HepG2 (cell line): ENCODE data around the gene CCNL1. TPM values are rescaled to one million over a fixed set of nuclear protein-coding genes. Genes with fewer than 3 reads are reported as not detected.

ENCODE experiments used
- ARNT2 ChIP-seq: sonication (generic); formaldehyde crosslinking; IDR thresholded peaks from 2 replicates; pipeline ENCODE4 v1.8.0; 2022; ENCODE audit warnings: mild to moderate bottlenecking, low read depth, missing genetic modification reagents, moderate library complexity
- ATM ChIP-seq: fragments of 450-650 bp; IDR thresholded peaks from 2 replicates; pipeline ENCODE4 v1.7.1; 2017; ENCODE audit warnings: mild to moderate bottlenecking, borderline replicate concordance
- ERF ChIP-seq: IDR thresholded peaks from 2 replicates; pipeline ENCODE4 v1.6.1; 2018; ENCODE audit warnings: missing biosample characterization, missing genetic modification reagents
- FOXJ3 ChIP-seq: sonication (generic); formaldehyde crosslinking; IDR thresholded peaks from 2 replicates; pipeline ENCODE4 v1.4.0; 2020; ENCODE audit warnings: missing genetic modification reagents, mild to moderate bottlenecking, borderline replicate concordance
- HNRNPUL1 ChIP-seq: fragments of 200-400 bp; formaldehyde crosslinking; IDR thresholded peaks from 2 replicates; pipeline ENCODE4 v1.6.1; 2017; ENCODE audit warnings: low read depth, mild to moderate bottlenecking, low read length, moderate library complexity
- JUNB ChIP-seq: sonication (generic); formaldehyde crosslinking; IDR thresholded peaks from 2 replicates; pipeline ENCODE4 v1.8.0; 2022; ENCODE audit warnings: missing genetic modification reagents, mild to moderate bottlenecking, borderline replicate concordance
- PRPF4 ChIP-seq: fragments of 200-400 bp; formaldehyde crosslinking; IDR thresholded peaks from 2 replicates; pipeline ENCODE4 v1.6.1; 2016; ENCODE audit warnings: low read length, low read depth; ENCODE audit not compliant: poor library complexity, severe bottlenecking
- RERE ChIP-seq: IDR thresholded peaks from 2 replicates; pipeline ENCODE4 v1.6.1; 2016; ENCODE audit warnings: low read depth, missing genetic modification reagents, missing compliant biosample characterization
- RXRA ChIP-seq: sonication (generic); formaldehyde crosslinking; IDR thresholded peaks from 2 replicates; pipeline ENCODE4 v1.5.1; 2020; ENCODE audit warnings: missing genetic modification reagents
- SMYD3 ChIP-seq: sonication (generic); formaldehyde crosslinking; IDR thresholded peaks from 2 replicates; pipeline ENCODE4 v1.8.1; 2023; ENCODE audit warnings: mild to moderate bottlenecking, missing genetic modification reagents
- SOX5 ChIP-seq: IDR thresholded peaks from 2 replicates; pipeline ENCODE4 v1.6.1; 2016; ENCODE audit warnings: borderline replicate concordance
- TBX3 ChIP-seq: fragments of 450-650 bp; IDR thresholded peaks from 2 replicates; pipeline ENCODE4 v1.6.1; 2017; ENCODE audit warnings: antibody characterized with exemption, mild to moderate bottlenecking, inconsistent platforms, borderline replicate concordance
- TCF7 ChIP-seq: sonication (generic); IDR thresholded peaks from 2 replicates; pipeline ENCODE4 v1.6.1; 2016; ENCODE audit warnings: antibody characterized with exemption, low read depth
- ZMYM3 ChIP-seq: sonication (generic); formaldehyde crosslinking; IDR thresholded peaks from 2 replicates; pipeline ENCODE4 v1.5.1; 2020; ENCODE audit warnings: mild to moderate bottlenecking, missing genetic modification reagents
- ZNF263 ChIP-seq: sonication (generic); formaldehyde crosslinking; IDR thresholded peaks from 2 replicates; pipeline ENCODE4 v1.4.0; 2020; ENCODE audit warnings: missing genetic modification reagents
- ZNF510 ChIP-seq: sonication (generic); formaldehyde crosslinking; IDR thresholded peaks from 2 replicates; pipeline ENCODE4 v1.4.0; 2020; ENCODE audit warnings: low read depth, mild to moderate bottlenecking, missing genetic modification reagents
- ZNF570 ChIP-seq: sonication (generic); formaldehyde crosslinking; IDR thresholded peaks from 2 replicates; pipeline ENCODE4 v1.4.0; 2020; ENCODE audit warnings: mild to moderate bottlenecking, missing genetic modification reagents, borderline replicate concordance
- ZNF737 ChIP-seq: sonication (generic); formaldehyde crosslinking; IDR thresholded peaks from 2 replicates; pipeline ENCODE4 v1.5.0; 2020; ENCODE audit warnings: missing genetic modification reagents, mild to moderate bottlenecking, borderline replicate concordance
- polyA plus RNA-seq, 8 experiments: library from polyadenylated mRNA; depleted of rRNA in 3 of 8; stranded (reverse) in 7 of 8; unstranded in 1 of 8; fragments of >200 nt; fragmentation: Illumina TruSeq in 4 of 8; extraction: Trizol in 4 of 8; gene quantifications; 2 replicates each; pipeline versions ENCODE4 v1.2.1 to v1.2.3, GENCODE V29; 2011 to 2016; ENCODE audit warnings: low read depth in 4 of 8, missing spikeins in 1 of 8, mixed read lengths in 1 of 8; ENCODE audit not compliant: insufficient read depth in 1 of 8
- total RNA-seq, 5 experiments: library from RNA; depleted of rRNA; stranded (reverse); fragments of >200 nt; fragmentation: Illumina TruSeq; extraction: Trizol; gene quantifications; 2 replicates each; pipeline ENCODE4 v1.2.3, GENCODE V29; 2016; ENCODE audit warnings: low read depth in 1 of 5
- TF ChIP-seq, protein P1 (sequence below): sonication (generic); formaldehyde crosslinking; IDR thresholded peaks from 2 replicates; pipeline ENCODE4 v1.4.0; 2020; ENCODE audit warnings: missing genetic modification reagents, borderline replicate concordance
- TF ChIP-seq, protein P2 (sequence below): sonication (generic); formaldehyde crosslinking; IDR thresholded peaks from 2 replicates; pipeline ENCODE4 v1.4.0; 2020; ENCODE audit warnings: mild to moderate bottlenecking, missing genetic modification reagents
- TF ChIP-seq, protein P3 (sequence below): sonication (generic); formaldehyde crosslinking; conservative IDR thresholded peaks from 2 replicates; pipeline ENCODE4 v1.8.0; 2022; ENCODE audit warnings: low read depth, missing genetic modification reagents

Gene CCNL1
- total and polyA plus RNA-seq, 2 of the 13 experiments (the other 11 are each of a cell fraction or from before 2014, with no cell fraction given) = 151 to 303 TPM

- TF ChIP-seq, protein P1, sequence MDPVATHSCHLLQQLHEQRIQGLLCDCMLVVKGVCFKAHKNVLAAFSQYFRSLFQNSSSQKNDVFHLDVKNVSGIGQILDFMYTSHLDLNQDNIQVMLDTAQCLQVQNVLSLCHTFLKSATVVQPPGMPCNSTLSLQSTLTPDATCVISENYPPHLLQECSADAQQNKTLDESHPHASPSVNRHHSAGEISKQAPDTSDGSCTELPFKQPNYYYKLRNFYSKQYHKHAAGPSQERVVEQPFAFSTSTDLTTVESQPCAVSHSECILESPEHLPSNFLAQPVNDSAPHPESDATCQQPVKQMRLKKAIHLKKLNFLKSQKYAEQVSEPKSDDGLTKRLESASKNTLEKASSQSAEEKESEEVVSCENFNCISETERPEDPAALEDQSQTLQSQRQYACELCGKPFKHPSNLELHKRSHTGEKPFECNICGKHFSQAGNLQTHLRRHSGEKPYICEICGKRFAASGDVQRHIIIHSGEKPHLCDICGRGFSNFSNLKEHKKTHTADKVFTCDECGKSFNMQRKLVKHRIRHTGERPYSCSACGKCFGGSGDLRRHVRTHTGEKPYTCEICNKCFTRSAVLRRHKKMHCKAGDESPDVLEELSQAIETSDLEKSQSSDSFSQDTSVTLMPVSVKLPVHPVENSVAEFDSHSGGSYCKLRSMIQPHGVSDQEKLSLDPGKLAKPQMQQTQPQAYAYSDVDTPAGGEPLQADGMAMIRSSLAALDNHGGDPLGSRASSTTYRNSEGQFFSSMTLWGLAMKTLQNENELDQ (CRISPR knock-in tag) = no peak
- TF ChIP-seq HNRNPUL1 = no peak
- peak; percentile 90; the same call in 1 of the 2 replicates for TF ChIP-seq RXRA (CRISPR knock-in tag)
- TF ChIP-seq ARNT2 (CRISPR knock-in tag) = no peak
- 0 out of 2 replicates have a peak, but pooled peaks have one; percentile 33 for TF ChIP-seq SMYD3 (CRISPR knock-in tag)
- TF ChIP-seq ZNF510 (CRISPR knock-in tag) = no peak
- peak; percentile 90 for TF ChIP-seq FOXJ3
- peak; percentile 65; the same call in 1 of the 2 replicates for TF ChIP-seq ZMYM3 (CRISPR knock-in tag)
- no peak for TF ChIP-seq JUNB (CRISPR knock-in tag)
- TF ChIP-seq TCF7 = peak; percentile 47; the same call in 1 of the 2 replicates
- TF ChIP-seq, protein P2, sequence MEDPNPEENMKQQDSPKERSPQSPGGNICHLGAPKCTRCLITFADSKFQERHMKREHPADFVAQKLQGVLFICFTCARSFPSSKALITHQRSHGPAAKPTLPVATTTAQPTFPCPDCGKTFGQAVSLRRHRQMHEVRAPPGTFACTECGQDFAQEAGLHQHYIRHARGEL = no peak
- TF ChIP-seq ERF = peak; percentile 50; the same call in 1 of the 2 replicates
- TF ChIP-seq TBX3 = no peak
- no peak for TF ChIP-seq ZNF737 (CRISPR knock-in tag)
- no peak for TF ChIP-seq PRPF4
- TF ChIP-seq, protein P3, sequence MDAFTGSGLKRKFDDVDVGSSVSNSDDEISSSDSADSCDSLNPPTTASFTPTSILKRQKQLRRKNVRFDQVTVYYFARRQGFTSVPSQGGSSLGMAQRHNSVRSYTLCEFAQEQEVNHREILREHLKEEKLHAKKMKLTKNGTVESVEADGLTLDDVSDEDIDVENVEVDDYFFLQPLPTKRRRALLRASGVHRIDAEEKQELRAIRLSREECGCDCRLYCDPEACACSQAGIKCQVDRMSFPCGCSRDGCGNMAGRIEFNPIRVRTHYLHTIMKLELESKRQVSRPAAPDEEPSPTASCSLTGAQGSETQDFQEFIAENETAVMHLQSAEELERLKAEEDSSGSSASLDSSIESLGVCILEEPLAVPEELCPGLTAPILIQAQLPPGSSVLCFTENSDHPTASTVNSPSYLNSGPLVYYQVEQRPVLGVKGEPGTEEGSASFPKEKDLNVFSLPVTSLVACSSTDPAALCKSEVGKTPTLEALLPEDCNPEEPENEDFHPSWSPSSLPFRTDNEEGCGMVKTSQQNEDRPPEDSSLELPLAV = no peak
- peak; percentile 92 for TF ChIP-seq SOX5 (CRISPR knock-in tag)
- TF ChIP-seq ZNF263 (CRISPR knock-in tag) = peak; percentile 27; the same call in 1 of the 2 replicates
- TF ChIP-seq ZNF570 (CRISPR knock-in tag) = no peak
- peak; percentile 59; the same call in 1 of the 2 replicates for TF ChIP-seq RERE (CRISPR knock-in tag)
- TF ChIP-seq ATM = no peak
Measured at GRCh38 chr3:157134620-157135191, 25.2 kb downstream of the CCNL1 start (continued).
